ENCODE measurements around the gene RNF214. TPM values are rescaled to one million over a fixed set of nuclear protein-coding genes. Genes with fewer than 3 reads are reported as not detected.

The RNF214 gene
- total RNA-seq, 1 experiment from 2014 or later, result 37.8 TPM

DNA sequence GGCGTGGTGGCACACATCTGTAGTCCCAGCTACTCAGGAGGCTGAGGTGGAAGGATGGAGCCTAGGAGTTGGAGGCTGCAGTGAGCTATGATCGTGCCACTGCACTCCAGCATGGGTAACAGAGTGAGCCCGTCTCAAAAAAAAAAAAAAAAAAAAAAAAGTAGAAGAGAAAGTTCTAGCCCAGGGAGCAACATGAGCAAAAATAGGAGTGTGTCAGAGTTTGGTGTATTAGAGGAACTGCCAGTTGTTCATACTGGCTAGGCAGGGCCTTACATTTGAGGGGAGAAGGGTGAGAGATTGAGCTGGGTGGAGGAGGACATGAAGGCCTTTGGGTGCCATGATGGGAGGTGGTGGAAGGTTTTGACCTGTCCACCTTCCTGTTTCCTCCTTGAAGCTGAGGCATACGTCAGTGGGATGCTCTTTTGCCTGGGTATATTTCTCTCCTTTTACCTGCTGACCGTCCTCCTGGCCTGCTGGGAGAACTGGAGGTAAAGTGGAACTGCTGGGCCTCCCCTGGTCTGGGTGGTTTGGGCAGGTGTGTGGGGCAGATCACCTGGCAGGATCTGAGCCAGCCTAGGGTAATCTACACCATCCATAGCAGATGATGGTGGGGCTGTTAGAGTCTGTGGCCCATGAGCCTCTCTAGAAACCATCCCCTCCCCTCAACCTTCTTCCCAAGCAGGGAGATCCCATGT, 46.6 kb upstream of the RNF214 start:
- intact Hi-C loops (cut with micrococcal nuclease; ENCODE audit: unreplicated experiment), result no loop called here
- Histone ChIP-seq H3K4me1 (ENCODE audit: insufficient read depth, low read length, poor library complexity, severe bottlenecking) (peaks cover 7% of the 10 kb centered on the region), H3K4me3 (ENCODE audit: low read depth, low read length, poor library complexity, severe bottlenecking) (no peak overlapping the region), H3K27ac (ENCODE audit: low read depth, low read length, poor library complexity, severe bottlenecking) (no peak overlapping the region), H3K36me3 (ENCODE audit: insufficient read depth, low read length, poor library complexity, severe bottlenecking) (peaks cover 13% of the 10 kb centered on the region), H3K27me3 (replicated peaks; ENCODE audit: insufficient read depth, low read depth, low read length, poor library complexity) (no peaks in the 10 kb centered on the region), H3K9me3 (ENCODE audit: low read depth, low read length, poor library complexity, severe bottlenecking) (no peaks in the 10 kb centered on the region)
- CTCF ChIA-PET, result interaction anchor here (0.6 kb wide), 1 partner anchor 16 kb away, joined by 10 read pairs; no protein-coding TSS in a partner anchor
- TF ChIP-seq EZH2 (IDR thresholded peaks at IDR 0.05; ENCODE audit: borderline replicate concordance, low read depth, low read length, poor library complexity, severe bottlenecking), result no peak
- TF ChIP-seq, protein P1, sequence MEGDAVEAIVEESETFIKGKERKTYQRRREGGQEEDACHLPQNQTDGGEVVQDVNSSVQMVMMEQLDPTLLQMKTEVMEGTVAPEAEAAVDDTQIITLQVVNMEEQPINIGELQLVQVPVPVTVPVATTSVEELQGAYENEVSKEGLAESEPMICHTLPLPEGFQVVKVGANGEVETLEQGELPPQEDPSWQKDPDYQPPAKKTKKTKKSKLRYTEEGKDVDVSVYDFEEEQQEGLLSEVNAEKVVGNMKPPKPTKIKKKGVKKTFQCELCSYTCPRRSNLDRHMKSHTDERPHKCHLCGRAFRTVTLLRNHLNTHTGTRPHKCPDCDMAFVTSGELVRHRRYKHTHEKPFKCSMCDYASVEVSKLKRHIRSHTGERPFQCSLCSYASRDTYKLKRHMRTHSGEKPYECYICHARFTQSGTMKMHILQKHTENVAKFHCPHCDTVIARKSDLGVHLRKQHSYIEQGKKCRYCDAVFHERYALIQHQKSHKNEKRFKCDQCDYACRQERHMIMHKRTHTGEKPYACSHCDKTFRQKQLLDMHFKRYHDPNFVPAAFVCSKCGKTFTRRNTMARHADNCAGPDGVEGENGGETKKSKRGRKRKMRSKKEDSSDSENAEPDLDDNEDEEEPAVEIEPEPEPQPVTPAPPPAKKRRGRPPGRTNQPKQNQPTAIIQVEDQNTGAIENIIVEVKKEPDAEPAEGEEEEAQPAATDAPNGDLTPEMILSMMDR (conservative IDR thresholded peaks at IDR 0.05; ENCODE audit: low read depth, low read length), result no peak
- POLR2A ChIA-PET (ENCODE audit: low non-redundant PET), result no interaction called here
- no TSS peak for BruUV-seq (replicated peaks)
- DNase-seq (ENCODE audit: low spot score), result no peak

DNA sequence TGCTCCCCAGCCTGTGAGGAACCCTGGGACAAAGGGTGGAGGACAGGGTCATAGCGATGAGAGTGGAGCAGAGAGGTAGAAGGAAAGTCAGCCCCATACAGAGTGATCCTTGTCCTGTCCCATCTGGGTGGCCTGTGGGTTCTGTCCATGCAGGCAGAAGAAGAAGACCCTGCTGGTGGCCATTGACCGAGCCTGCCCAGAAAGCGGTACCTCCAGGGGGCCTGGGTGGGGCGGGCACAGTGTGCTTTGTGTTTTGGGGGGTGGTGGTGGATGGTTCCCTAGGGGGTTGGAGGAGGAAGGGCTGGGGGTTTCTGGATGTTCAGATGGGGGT, 46.1 kb upstream of the RNF214 start:
- no TSS peak for BruUV-seq (replicated peaks)
- no peaks in the 10 kb centered on the region for H3K27me3 ChIP-seq (replicated peaks; ENCODE audit: insufficient read depth, low read depth, low read length, poor library complexity)
- intact Hi-C loops (cut with micrococcal nuclease; ENCODE audit: unreplicated experiment), result no loop called here
- H3K9me3 ChIP-seq (ENCODE audit: low read depth, low read length, poor library complexity, severe bottlenecking), result no peaks in the 10 kb centered on the region
- peaks cover 2% of the 10 kb centered on the region for H3K4me1 ChIP-seq (ENCODE audit: insufficient read depth, low read length, poor library complexity, severe bottlenecking)
- DNase-seq (ENCODE audit: low spot score), result no peak
- TF ChIP-seq, protein P1 (conservative IDR thresholded peaks at IDR 0.05; ENCODE audit: low read depth, low read length), result no peak
- no peak for TF ChIP-seq EZH2 (IDR thresholded peaks at IDR 0.05; ENCODE audit: borderline replicate concordance, low read depth, low read length, poor library complexity, severe bottlenecking)
- CTCF ChIA-PET, result interaction anchor here (0.6 kb wide), 1 partner anchor 15 kb away, joined by 10 read pairs; no protein-coding TSS in a partner anchor
- peaks cover 13% of the 10 kb centered on the region for H3K36me3 ChIP-seq (ENCODE audit: insufficient read depth, low read length, poor library complexity, severe bottlenecking)
- H3K4me3 ChIP-seq (ENCODE audit: low read depth, low read length, poor library complexity, severe bottlenecking), result no peak overlapping the region
- POLR2A ChIA-PET (ENCODE audit: low non-redundant PET), result no interaction called here
- no peak overlapping the region for H3K27ac ChIP-seq (ENCODE audit: low read depth, low read length, poor library complexity, severe bottlenecking)

DNA sequence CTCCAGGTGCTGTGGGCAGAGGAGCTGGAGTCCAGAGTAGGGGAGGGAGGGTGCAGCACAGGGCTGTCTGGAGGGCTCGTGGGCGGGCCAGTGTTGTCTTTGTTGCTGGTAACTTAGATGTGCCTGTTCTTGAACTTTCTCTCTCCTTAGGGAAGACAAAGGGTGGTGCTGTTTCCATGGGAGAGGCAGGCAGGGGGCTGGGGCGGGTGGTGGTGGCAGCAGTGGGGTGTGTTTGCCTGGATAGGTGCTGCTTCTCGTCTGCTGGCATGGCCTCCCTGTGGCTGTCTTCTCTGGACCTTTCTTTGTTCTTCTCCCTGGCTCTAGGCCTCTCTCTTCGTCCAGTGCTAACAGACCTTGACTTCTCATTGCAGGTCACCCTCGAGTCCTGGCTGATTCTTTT, 45.5 kb upstream of the RNF214 start:
- DNase-seq (ENCODE audit: low spot score), result no peak
- CTCF ChIA-PET, result no interaction called here
- POLR2A ChIA-PET (ENCODE audit: low non-redundant PET), result no interaction called here
- BruUV-seq (replicated peaks), result no TSS peak
- no peaks in the 10 kb centered on the region for H3K9me3 ChIP-seq (ENCODE audit: low read depth, low read length, poor library complexity, severe bottlenecking)
- peaks cover 13% of the 10 kb centered on the region for H3K36me3 ChIP-seq (ENCODE audit: insufficient read depth, low read length, poor library complexity, severe bottlenecking)
- no peaks in the 10 kb centered on the region for H3K4me1 ChIP-seq (ENCODE audit: insufficient read depth, low read length, poor library complexity, severe bottlenecking)
- no peak overlapping the region for H3K4me3 ChIP-seq (ENCODE audit: low read depth, low read length, poor library complexity, severe bottlenecking)
- H3K27me3 ChIP-seq (replicated peaks; ENCODE audit: insufficient read depth, low read depth, low read length, poor library complexity), result no peaks in the 10 kb centered on the region
- TF ChIP-seq EZH2 (IDR thresholded peaks at IDR 0.05; ENCODE audit: borderline replicate concordance, low read depth, low read length, poor library complexity, severe bottlenecking), result no peak
- TF ChIP-seq, protein P1 (conservative IDR thresholded peaks at IDR 0.05; ENCODE audit: low read depth, low read length), result no peak
- H3K27ac ChIP-seq (ENCODE audit: low read depth, low read length, poor library complexity, severe bottlenecking), result no peak overlapping the region
- intact Hi-C loops (cut with micrococcal nuclease; ENCODE audit: unreplicated experiment), result no loop called here
